ENCODE data around the gene PITX2. TPM values are rescaled to one million over a fixed set of nuclear protein-coding genes. Genes with fewer than 3 reads are reported as not detected.

The PITX2 gene
- total RNA-seq, 1 experiment from 2014 or later: not detected

GRCh38 chr4:110643096-110643495, 20.2 kb upstream of the PITX2 start:
- Mint-ChIP-seq H3K36me3 (ENCODE audit: insufficient read depth, unreplicated experiment) (no peaks in the 10 kb centered on the region), H3K4me1 (ENCODE audit: low read depth, unreplicated experiment) (no peaks in the 10 kb centered on the region), H3K4me3 (ENCODE audit: low read depth, unreplicated experiment) (no peak overlapping the region), H3K9me3 (ENCODE audit: low read depth, unreplicated experiment) (no peaks in the 10 kb centered on the region), H3K27ac (ENCODE audit: unreplicated experiment) (no peak overlapping the region), H3K27me3 (ENCODE audit: unreplicated experiment) (no peaks in the 10 kb centered on the region)
- CTCF ChIA-PET: no interaction called here
- no TSS peak for BruUV-seq (replicated peaks)
- intact Hi-C loops (cut with micrococcal nuclease; ENCODE audit: unreplicated experiment): no loop called here
- TF ChIP-seq CTCF (IDR thresholded peaks at IDR 0.05; ENCODE audit: unreplicated experiment): no peak
- no peak for DNase-seq

GRCh38 chr4:110641218-110641617, 18.3 kb upstream of the PITX2 start:
- Mint-ChIP-seq H3K27me3 (ENCODE audit: unreplicated experiment) (no peaks in the 10 kb centered on the region), H3K9me3 (ENCODE audit: low read depth, unreplicated experiment) (peaks cover 4% of the 10 kb centered on the region), H3K27ac (ENCODE audit: unreplicated experiment) (no peak overlapping the region), H3K4me1 (ENCODE audit: low read depth, unreplicated experiment) (no peaks in the 10 kb centered on the region), H3K4me3 (ENCODE audit: low read depth, unreplicated experiment) (no peak overlapping the region), H3K36me3 (ENCODE audit: insufficient read depth, unreplicated experiment) (no peaks in the 10 kb centered on the region)
- no TSS peak for BruUV-seq (replicated peaks)
- TF ChIP-seq CTCF (IDR thresholded peaks at IDR 0.05; ENCODE audit: unreplicated experiment): no peak
- DNase-seq: no peak
- intact Hi-C loops (cut with micrococcal nuclease; ENCODE audit: unreplicated experiment): no loop called here
- CTCF ChIA-PET: no interaction called here

- CTCF ChIA-PET: no interaction called here
- no peak overlapping the region for H3K27ac Mint-ChIP-seq (ENCODE audit: unreplicated experiment)
- TF ChIP-seq CTCF (IDR thresholded peaks at IDR 0.05; ENCODE audit: unreplicated experiment): no peak
- no peaks in the 10 kb centered on the region for H3K4me1 Mint-ChIP-seq (ENCODE audit: low read depth, unreplicated experiment)
- no peaks in the 10 kb centered on the region for H3K36me3 Mint-ChIP-seq (ENCODE audit: insufficient read depth, unreplicated experiment)
- peaks cover 4% of the 10 kb centered on the region for H3K9me3 Mint-ChIP-seq (ENCODE audit: low read depth, unreplicated experiment)
- H3K27me3 Mint-ChIP-seq (ENCODE audit: unreplicated experiment): no peaks in the 10 kb centered on the region
- no peak for DNase-seq
- BruUV-seq (replicated peaks): no TSS peak
- no peak overlapping the region for H3K4me3 Mint-ChIP-seq (ENCODE audit: low read depth, unreplicated experiment)
- intact Hi-C loops (cut with micrococcal nuclease; ENCODE audit: unreplicated experiment): no loop called here
Observed at GRCh38 chr4:110640576-110640975, 17.7 kb upstream of the PITX2 start.

- H3K27me3 Mint-ChIP-seq (ENCODE audit: unreplicated experiment): no peaks in the 10 kb centered on the region
- BruUV-seq (replicated peaks): no TSS peak
- no peak overlapping the region for H3K4me3 Mint-ChIP-seq (ENCODE audit: low read depth, unreplicated experiment)
- H3K36me3 Mint-ChIP-seq (ENCODE audit: insufficient read depth, unreplicated experiment): no peaks in the 10 kb centered on the region
- DNase-seq: no peak
- no peak for TF ChIP-seq CTCF (IDR thresholded peaks at IDR 0.05; ENCODE audit: unreplicated experiment)
- H3K9me3 Mint-ChIP-seq (ENCODE audit: low read depth, unreplicated experiment): peaks cover 4% of the 10 kb centered on the region
- H3K4me1 Mint-ChIP-seq (ENCODE audit: low read depth, unreplicated experiment): no peaks in the 10 kb centered on the region
- intact Hi-C loops (cut with micrococcal nuclease; ENCODE audit: unreplicated experiment): loop anchor here (10.0 kb wide), 1 partner anchor 835 kb away; no protein-coding TSS in a partner anchor
- CTCF ChIA-PET: interaction anchor here (0.5 kb wide), 1 partner anchor 1635 kb away, joined by 3 read pairs; no protein-coding TSS in a partner anchor
- H3K27ac Mint-ChIP-seq (ENCODE audit: unreplicated experiment): no peak overlapping the region
Observed at GRCh38 chr4:110639207-110640090, 16.6 kb upstream of the PITX2 start.
